Activated gamma-delta T cell treated with anti-CD3 and anti-CD28 coated beads, Interleukin-2, amount 50 U/mL, for 16 hours (primary cell): ENCODE data around the gene CFHR1.
"Not testable (repeated sequence)": the region's sequence is repeated elsewhere in the genome, so short reads cannot be mapped to it uniquely, and the experiment has no call there.

ENCODE experiments used
- DNase-seq: peaks from one replicate; pipeline ENCODE4 v3.0.0-alpha.2; 2020; ENCODE audit warnings: low read depth

Gene CFHR1

DNA sequence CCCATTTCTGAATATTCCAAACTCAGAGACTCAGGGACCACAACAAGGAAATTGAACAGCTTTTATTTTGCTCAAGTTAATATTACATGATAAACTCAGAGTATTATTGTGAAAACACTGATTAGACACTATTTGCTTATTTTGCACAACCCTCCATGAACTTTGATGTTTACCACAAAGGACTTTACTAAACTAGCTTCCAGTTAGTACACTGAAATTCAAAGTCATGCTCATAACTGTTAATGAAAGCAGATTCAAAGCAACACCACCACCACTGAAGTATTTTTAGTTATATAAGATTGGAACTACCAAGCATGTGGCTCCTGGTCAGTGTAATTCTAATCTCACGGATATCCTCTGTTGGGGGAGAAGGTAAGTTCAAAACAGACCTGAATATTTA is at the start of gene CFHR1:
Gene CFHR1 (plus strand): TSS at position 201 of the 400 bp plus-strand sequence. CDS start 114 bp downstream, at position 315.
- not testable (repeated sequence) for DNase-seq

DNA sequence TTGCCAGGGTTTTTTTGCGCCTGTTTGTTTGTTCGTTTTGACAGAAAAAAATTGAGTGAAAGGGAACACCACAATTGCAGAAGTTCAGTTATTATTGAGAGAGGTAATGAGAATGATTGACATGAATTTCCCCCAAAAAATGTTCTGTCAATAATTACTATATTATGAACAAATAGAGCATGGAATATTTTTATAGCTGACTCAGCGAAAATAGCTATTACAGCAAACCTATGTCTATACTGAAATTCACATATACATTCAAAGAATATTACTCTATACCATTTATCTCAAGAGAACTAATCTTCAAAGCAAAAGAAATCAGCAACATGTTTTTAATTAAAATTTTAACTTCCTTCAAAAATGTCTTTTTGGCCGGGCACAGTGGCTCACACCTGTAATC is 49.7 kb upstream of the CFHR1 start:
- DNase-seq: not testable (repeated sequence)

DNA sequence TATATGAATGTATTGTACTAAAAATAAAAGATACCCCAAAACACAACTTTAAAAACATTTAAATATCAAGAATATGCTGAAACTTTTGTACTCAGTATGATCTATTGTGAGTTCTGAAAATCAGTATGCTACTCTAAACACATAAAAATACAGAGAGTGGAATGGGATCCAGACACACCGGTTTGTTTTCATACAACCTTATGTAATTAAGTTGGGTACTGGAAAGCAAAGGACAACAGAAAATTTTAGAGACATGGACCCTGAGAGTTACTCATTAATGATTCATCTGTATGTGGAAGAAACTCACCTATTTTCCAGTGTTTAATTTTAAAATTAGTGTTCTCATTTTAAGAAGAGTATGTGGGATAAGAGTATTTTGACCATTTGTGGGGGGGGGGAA is 45.8 kb upstream of the CFHR1 start:
- DNase-seq: no peak

DNA sequence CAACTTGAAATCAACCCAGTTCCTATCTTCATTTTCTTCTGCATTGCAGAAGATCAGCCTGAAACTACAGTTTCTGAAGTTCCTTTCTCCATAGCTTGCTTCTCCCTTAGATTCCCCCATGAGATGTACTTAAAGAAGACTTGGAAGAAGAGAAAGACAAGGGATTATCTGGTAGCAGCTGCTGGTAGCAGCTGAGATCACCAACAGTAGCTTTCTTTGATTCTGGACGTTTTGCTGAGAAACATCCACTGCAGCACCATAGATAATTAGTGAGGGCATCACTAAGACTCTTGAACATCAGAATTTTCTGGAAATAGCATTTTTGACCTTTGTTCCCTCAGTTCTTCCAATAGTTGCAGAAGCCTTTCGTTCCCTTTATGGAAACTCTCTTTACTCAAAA is 45.4 kb upstream of the CFHR1 start:
- no peak for DNase-seq

DNA sequence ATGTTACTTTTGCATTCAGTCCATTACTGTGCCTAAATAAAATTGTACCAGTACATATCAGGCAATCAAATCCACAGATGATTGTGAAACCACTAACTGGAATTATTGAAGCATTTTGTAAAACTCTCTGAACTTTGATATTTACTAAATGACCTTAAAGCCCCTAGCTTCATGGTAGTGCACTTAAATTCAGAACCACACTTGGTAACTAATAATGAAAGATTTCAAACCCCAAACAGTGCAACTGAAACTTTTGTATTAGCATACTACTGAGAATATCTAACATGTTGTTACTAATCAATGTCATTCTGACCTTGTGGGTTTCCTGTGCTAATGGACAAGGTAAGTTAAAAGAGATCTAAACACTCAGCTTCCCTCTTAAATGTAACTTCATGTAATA is 44.9 kb upstream of the CFHR1 start, which contains the start of gene CFHR3:
Gene CFHR3 (plus strand): TSS at position 238 of the 400 bp plus-strand sequence. CDS start 47 bp downstream, at position 285.
- DNase-seq: no peak

DNA sequence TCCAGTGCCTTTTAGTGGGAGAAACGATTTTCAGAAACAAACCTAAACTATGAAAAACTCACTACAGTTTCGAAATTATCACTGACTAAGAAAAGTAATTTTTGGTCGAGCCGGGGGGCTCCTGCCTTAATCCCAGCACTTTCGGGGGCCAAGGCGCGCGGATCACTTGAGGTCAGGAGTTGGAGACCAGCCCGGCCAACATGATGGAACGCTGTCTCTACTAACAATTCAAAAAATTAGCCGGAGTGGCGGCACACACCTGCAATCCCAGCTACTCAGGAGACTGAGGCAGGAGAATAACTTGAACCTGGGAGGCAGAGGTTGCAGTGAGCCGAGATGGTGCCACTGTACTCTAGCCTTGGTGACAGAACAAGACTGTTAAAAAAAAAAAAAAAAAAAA is 41.9 kb upstream of the CFHR1 start:
- no peak for DNase-seq

DNA sequence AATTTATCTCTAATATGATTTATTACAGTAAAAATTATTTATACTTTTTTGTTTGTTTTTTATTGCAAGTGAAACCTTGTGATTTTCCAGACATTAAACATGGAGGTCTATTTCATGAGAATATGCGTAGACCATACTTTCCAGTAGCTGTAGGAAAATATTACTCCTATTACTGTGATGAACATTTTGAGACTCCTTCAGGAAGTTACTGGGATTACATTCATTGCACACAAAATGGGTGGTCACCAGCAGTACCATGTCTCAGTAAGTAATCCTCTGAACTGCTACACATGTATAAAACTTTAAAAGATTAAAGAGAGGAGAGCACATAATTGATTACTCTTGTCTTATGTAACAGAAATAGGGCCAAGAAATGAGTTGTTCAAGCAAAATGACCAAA is 40.4 kb upstream of the CFHR1 start:
- DNase-seq: no peak

DNA sequence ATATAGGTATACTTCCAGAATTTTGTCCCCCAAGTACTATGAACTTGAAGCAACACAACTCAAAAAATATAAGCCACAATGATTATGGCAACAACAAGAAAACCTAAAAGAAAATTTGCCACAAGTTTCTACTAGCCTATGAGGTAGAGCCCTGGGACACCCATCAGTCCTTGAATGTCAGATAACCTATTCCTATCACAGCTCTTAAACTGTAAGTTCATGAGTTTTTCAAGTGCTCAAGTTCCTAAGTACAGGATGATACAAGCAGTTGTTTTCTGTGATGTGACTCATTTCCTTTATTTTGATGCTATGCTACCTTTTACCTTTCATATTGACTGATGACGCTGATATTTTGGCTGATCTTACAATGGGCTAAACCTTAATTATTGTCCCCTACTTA is 28.3 kb upstream of the CFHR1 start:
- DNase-seq: not testable (repeated sequence)

DNA sequence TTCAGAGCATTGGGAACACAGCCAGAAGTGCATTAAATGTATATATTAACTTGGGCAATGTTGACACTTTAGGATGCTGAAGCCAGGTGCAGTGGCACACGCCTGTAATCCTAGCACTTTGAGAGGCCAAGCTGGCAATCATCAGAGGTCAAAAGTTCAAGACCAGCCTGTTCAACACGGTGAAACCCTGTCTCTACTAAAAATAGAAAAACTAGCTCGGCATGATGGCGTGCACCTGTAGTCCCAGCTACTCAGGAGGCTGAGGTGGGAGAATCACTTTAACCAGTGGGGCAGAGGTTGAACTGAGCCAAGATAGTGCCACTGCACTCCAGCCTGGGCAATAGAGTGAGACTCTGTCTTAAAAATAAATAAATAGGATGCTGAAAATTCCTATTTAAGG is 25.4 kb upstream of the CFHR1 start:
- not testable (repeated sequence) for DNase-seq

DNA sequence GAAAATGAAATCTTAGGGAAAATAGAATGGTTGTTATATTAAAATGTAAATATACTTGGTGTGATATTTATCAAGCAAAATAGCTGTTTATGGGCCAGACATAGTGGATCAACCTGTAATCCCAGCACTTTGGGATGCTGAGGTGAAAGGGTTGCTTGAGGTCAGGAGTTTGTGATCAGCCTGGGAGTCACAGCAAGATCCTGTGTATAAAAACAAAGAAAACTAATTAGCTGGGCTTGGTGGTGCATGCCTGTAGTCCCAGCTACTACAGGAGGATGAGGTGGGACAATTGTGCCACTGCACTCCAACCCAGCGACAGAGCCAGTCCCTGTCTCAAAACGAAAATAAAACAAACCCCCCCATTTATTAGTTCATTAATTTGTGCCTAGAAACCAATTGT is 21.6 kb upstream of the CFHR1 start:
- no peak for DNase-seq

DNA sequence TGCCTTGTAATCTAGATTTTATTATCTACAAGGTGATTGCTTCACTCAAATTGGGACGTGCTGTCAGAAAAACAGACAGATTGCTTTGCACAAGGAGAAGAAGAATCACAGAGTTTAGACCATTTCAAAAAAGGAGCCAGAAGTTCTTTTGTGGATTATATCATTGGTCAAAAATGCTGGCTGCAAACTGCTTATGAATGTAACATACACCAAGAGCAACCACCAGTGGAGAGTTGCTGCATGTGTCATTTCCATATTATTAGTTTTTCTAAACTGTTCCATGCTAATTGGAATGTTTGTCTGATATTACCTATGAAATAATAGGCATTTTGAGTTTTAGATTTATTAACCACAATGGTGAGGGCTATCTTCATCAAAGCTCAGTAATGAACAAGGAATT is 17.6 kb upstream of the CFHR1 start:
- not testable (repeated sequence) for DNase-seq

DNA sequence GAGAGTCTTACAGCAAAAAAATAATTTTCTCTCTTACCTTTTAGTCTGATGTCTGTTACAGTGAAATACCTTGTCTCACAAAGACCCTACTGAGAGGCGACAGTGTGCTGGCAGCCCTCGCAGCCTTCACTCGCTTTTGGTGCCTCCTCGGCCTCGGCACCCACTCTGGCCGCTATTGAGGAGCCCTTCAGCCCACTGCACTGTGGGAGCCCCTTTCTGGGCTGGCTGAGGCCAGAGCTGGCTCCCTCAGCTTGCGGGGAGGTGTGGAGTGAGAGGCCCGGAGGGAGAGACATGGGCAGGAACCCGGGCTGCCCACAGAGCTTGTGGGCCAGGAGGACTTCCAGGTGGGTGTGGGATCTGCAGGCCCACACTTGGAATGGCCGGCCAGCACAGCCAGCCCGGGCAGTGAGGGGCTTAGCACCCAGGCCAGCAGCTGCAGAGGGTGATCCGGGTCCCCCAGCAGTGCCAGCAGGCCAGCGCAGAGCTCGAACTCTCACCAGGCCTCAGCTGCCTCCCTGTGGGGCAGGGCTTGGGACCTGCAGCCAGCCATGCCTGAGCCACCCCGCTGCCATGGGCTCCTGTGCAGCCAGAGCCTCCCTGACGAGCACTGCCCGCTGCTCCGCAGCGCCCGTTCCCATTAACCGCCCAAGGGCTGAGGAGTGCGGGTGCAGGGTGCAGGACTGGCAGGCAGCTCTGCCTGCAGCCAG is 10.8 kb upstream of the CFHR1 start:
- no peak for DNase-seq

DNA sequence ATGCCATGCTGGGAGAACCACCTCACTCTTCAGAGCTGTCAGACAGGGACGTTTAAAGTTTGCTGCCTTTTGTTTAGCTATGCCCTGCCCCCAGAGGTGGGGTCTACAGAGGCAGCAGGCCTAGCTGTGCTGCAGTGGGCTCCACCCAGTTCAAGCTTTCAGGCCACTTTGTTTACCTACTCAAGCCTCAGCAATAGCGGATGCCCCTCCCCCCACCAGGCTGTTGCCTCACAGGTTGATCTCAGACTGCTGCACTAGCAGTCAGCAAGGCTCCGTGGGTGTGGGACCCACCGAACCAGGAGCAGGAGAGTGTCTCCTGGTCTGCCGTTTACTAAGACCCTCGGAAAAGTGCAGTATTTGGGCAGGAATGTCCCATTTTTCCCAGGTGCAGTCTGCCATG is 2.1 kb upstream of the CFHR1 start:
- not testable (repeated sequence) for DNase-seq

DNA sequence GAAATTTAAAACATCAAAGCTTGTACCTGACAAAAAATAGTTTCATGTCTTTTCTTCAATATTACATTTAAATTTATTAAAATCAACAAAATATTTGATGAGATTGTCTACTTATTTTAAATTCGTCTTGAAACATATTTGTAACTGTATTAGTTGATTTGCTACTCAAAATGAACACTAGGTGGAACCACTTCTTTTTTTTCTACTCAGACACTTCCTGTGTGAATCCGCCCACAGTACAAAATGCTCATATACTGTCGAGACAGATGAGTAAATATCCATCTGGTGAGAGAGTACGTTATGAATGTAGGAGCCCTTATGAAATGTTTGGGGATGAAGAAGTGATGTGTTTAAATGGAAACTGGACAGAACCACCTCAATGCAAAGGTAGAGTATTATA is 8.3 kb downstream of the CFHR1 start:
- not testable (repeated sequence) for DNase-seq

DNA sequence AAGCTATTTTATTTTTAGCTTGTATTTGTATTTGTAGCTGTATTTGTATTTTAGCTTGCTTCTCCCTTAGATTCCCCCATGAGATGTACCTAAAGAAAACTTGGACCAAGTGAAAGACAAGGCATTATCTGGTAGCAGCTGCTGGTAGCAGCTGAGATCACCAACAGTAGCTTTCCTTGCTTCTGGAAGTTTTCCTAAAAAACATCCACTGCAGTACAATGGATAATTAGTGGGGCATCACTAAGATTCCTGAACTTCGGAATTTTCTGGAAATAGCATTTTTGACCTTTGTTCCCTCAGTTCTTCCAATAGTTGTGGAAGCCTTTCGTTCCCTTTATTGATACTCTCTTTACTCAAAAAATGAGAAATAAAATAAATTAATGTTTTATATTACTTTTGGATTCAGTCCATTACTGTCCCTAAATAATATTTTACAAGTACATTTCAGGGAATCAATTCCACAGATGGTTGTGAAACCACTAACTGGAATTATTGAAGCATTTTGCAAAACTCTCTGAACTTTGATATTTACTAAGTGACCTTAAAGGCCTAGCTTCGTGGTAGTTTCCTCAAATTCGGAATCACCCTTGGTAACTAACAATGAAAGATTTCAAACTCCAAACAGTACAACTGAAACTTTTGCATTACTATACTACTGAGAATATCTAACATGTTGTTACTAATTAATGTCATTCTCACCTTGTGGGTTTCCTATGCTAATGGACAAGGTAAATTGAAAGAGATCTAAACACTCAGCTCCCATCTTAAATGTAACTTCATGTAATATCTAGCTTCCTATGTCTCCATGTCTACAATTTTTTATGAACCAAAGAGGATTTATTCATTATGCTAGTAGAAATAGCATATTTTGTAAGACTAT is 30.3 kb downstream of the CFHR1 start:
- not testable (repeated sequence) for DNase-seq

DNA sequence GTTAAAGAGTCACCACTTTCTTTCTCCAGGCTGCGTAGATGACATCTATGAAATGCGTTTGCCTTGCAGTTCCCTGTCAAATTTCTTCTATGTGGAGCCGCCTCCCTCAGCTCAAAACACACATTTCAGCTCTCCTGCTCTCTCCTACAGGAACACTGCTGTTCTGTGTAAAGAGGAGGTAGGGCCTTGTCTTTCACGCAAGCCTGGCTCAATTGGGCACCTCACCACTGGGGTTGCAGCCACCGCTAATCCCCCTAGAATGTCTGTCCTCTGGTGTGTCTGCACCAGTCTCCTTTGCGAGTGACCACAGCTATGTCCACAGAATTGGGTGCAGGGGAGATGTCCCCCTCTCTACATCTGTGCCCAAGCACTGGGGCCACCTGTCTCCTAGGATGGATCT is 36.5 kb downstream of the CFHR1 start:
- no peak for DNase-seq

DNA sequence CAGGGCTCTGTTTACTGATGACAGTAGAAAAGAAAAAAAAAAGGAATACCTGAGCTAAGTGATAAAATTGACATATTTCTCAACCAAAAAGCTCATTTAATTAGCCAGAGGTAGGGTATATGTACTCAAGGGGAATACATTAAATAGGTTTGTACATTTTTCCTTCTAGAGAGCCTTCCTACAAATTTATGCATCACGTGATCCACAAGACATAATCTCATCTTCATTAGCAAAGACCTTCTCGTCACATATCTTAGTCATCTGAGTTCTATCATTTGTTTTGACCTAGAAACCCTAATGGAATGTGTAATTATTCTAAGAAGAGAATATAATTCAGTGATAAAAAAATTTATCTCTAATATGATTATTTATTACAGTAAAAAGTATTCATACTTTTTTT is 37.7 kb downstream of the CFHR1 start:
- no peak for DNase-seq

DNA sequence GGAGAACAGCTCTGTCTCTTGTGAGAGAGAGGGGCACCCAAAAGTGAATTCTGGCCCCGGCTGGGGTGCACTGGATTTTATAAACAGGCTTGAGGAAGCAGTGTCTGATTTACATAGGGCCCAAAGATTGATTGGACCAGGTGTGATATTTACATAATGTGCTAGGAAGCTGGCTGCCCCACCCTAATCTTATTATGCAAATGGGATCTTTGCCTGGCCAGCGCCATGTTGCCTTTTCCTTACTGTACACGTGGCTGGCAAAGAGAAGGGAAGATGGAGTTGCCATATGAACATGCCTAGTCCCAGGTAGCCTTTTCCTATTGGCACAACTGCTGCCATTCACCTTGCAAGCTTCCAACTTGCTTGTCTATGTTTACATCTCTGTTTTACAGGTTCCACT is 39.3 kb downstream of the CFHR1 start:
- DNase-seq: no peak

DNA sequence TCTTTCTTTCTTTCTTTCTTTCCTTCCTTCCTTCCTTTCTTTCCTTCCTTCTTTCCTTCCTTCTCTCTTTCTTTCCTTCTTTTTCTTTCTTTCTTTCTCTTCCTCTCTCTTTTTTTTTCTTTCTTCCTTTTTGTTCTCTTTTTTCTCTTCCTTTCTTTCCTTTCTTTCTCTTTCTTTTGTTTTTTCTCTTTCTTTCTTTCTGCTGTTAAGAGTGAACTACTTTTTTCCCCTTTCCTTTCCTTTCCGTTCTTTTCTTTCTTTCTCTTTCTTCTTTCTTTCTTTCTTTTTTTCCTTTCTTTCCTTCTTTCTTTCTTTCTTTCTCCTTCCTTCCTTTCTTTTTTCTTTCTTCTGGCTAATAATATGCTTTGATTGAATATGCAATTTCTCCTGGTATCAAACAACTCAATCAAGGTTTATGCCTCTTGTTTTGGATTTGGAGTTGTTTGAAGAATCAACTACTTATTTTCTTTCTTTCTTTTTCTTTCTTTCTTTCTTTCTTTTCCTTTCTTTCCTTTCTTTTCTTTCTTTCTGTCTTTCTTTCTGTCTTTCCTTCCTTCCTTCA is 40.9 kb downstream of the CFHR1 start:
- DNase-seq: no peak

DNA sequence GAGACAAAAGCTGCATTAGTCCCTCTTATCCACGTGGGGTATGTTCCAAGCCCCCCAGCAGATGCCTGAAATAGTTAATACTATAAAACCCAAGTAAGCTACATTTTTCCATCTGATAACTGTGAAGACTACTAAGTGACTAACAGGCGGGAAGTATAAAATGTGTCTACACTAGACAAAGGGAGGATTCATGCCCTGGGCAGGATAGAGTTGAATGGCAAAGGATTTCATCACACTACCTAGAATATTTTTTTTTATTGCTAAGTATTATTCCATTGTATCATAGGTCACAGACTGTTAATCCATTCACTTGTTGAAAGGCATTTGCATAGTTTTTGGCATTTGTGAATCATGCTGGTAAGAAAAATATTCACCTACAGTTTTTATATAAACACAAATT is 41.9 kb downstream of the CFHR1 start:
- DNase-seq: no peak

DNA sequence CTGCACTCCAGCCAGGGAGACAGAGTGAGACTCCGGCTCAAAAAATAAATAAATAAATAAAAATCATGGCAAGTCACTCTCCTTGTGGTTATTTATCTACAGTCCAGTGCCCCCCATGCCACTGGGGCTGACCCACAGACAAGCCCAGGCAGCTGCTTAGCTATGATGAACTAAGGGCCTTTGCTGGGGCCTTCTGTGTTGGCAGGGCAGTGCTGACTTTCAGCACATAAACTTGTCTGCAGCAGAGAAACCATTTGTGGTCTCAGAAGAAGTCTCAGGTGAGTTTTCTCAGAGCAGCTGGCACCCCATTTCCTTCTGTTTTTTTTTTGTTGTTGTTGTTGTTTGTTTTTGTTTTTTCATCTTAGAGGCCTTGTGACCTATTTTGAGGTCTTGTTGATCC is 47.4 kb downstream of the CFHR1 start:
- DNase-seq: no peak

DNA sequence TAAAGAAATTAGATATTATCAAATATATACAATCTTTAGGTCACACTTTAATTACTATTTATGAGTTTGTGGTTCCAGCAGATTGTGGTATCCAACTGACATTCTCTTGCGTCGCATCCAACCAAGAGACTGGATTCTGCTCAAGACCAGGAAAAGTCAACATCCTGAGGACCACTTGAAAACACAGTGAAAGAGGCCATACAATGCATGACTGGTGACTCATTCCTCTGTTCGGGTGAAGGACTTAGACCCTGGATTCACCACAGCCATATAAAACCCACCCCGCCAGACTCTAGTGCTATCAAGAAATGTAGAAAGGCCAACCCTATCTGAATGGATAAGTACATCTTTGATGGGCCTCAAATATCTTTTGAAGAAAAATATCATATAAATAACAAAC is 53.9 kb downstream of the CFHR1 start:
- no peak for DNase-seq

DNA sequence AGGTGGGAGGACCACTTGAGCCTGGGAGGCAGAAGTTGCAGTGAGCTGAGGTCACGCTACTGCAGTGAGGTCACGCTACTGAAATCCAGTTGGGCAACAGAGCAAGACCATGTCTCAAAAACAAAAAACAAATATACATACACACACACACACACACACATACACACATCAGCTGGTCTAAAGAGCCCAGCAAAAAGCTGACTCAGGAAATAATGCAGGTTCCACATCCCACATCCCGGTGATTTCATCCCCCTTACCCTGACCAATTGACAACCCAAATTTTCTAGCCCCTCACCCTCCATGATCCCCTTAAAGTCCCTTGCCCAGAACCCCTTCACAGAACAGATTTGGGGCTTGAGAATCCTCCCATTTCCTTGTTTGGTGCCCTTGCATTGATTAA is 56.4 kb downstream of the CFHR1 start:
- no peak for DNase-seq
